Pulmonary artery endothelial cell (primary cell): ENCODE measurements around the gene LLGL2. TPM values are rescaled to one million over a fixed set of nuclear protein-coding genes. Genes with fewer than 3 reads are reported as not detected.

Source experiments
- DNase-seq: peaks from one replicate; pipeline ENCODE4 v3.0.0-alpha.2; 2011; ENCODE audit warnings: low read depth, low spot score
- total RNA-seq: library from RNA; depleted of rRNA; stranded (reverse); fragments of >200 nt; gene quantifications from 2 replicates; pipeline ENCODE4 v1.2.3, GENCODE V29; 2014

LLGL2 gene
- total RNA-seq, 1 donor from 2014 or later: 3.2 TPM

DNA sequence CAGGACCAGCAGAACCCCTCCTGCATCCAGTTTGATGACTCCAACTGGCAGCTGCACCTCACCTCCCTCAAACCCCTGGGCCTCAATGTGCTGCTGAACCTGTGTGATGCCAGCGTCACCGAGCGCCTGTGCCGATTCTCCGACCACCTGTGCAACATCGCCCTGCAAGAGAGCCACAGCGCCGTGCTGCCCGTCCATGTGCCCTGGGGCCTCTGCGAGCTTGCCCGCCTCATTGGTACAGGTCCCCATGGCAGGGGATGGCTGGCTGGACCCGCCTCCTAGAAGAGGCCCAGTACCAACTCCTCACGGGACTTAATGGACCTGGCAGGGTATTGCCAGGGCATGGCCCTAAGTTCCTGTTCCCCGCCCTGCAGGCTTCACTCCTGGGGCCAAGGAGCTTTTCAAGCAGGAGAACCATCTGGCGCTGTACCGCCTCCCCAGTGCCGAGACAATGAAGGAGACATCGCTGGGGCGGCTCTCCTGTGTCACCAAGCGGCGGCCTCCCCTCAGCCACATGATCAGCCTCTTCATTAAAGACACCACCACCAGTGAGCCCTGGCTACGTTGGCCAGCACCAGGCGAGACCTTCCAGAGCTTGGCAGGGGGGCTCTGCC lies 32.8 kb upstream of the LLGL2 start:
- DNase-seq: no peak

GRCh38 chr17:75493476-75494129 lies 31.9 kb upstream of the LLGL2 start:
- DNase-seq: no peak

DNA sequence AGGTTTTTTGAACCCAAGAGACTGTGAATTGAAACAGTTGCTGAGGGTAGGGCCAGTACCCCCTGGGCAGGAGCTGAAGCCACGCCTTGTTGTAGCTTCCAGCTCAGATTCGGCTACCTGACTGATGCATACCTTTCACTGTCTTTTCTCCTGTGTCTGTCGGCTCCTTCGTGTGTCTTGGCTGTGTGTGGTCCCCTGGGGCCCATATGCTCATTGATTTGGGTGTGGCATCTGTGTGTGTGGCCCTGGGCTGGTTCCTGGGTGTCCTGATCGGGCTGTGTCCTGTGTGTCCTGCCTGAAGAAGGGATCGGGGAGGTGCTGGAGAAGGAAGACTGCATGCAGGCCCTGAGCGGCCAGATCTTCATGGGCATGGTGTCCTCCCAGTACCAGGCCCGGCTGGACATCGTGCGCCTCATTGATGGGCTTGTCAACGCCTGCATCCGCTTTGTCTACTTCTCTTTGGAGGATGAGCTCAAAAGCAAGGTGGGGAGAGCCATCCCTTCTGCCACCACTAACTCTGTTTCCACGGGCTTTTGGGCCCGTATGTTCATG lies 31.1 kb upstream of the LLGL2 start:
- DNase-seq: no peak

GRCh38 chr17:75496005-75496404 lies 29.5 kb upstream of the LLGL2 start:
- DNase-seq: no peak

- DNase-seq: no peak
These were observed 27.3 kb upstream of the LLGL2 start for GRCh38 chr17:75498039-75498725.

- no peak for DNase-seq
These were observed 26.7 kb upstream of the LLGL2 start for GRCh38 chr17:75498726-75499213.

DNA sequence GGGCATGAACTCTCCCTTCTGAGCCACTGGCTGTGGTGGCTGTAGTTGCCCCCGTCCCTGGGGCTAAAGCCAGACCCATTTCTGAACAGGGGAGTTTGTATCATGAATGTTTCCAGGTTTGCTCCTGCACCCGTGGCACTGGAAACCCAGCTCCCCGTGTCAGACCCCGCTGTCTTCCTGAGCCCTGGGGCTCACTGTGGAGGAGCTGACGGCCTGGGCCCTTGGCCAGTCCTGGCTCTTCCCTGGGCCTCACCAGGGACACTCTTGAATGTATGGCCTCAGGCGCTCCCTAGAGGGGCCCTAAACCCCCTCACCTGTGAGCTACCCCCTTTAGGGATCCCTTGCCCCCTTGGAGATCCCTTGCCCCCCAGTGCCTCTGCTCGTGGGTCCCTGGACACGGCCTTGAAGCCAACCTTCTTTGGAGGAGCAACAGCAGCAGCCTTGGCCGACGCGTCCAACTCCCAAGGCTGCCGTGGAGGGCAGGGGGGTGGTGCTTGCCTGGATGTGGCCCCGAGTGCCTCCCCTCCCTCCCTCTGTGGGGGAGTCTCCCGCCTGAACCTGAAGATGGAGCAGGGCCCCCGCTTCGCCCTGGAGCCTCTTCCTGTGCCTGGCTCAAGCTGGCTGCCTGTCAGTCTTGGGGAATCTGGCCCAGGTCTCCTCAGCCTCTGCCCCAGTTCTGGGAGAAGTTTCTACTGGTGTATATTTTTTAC lies 26.0 kb upstream of the LLGL2 start:
- no peak for DNase-seq

DNA sequence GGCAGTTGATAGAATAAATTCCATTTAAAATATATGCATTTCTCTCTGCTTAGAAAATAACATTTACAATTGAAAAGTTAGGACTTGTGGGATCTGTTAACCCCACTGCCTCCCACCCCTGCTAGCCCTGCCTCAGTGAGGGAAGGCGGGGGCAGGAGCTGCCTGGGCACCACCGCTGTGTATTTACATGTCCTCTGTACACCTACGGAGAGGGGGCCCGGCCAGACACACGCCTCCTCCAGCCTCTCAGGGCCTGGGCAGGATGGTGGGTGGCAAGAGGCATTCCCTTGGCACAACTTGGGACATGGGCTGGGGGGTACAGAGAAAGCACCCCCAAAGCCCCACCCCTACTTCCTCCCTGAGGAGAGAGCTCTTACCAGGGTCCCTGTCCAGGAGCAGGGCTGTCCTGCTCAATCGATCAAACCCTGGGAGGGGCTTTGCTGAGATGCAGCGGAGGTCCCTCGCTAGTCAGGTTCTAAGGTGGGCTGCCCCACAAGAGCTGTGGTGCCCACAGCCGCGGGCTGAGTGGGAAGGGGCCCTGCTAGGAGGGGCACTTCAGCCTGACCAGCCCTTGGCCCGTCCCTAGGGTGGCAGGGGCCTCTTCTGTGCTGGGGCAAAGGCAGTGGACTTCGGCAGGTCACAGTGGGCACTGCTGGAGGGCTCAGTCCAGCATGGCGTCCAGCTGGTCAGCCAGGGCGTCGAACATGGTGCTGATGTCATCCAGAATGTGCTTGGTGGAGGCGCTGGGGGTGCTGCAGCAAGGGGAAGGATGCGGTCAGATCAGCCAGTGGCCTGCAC lies 24.9 kb upstream of the LLGL2 start:
- no peak for DNase-seq

- DNase-seq: no peak
These were observed 24.0 kb upstream of the LLGL2 start for GRCh38 chr17:75501378-75502071.

DNA sequence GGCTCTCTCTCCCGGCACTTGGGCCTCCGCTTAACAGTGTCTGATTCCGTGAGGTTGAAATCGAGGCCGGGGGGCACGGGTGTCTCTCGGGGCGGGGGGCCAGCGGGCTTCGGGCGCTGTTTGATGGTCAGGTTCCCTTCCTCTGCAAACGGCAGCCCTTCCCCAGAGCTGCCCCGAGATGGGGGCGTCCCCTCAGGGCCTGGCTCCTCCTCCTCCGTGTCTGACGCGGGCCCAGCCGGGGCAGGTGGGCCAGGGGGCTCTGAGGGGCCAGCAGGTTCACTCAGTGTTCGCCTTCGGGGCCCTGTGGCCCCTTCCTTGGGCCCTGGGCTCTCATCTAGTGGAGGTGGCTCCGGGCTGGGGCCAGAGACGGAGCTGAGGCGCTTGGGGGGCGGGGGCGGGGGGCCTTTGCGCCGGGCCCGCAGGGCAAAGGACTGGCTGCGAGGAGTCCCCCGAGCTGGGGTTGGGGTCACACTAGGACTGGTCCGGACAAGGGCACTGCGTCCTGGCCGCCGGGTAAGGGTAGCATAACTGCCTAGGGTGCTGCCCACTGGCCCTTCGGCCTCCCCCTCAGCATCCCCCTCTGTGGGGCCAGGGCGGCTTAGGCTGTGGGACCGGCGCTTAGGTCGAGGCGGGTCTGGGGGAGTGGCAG lies 23.3 kb upstream of the LLGL2 start:
- DNase-seq: no peak

- DNase-seq: no peak
These were observed 22.7 kb upstream of the LLGL2 start for GRCh38 chr17:75502721-75503329.

DNA sequence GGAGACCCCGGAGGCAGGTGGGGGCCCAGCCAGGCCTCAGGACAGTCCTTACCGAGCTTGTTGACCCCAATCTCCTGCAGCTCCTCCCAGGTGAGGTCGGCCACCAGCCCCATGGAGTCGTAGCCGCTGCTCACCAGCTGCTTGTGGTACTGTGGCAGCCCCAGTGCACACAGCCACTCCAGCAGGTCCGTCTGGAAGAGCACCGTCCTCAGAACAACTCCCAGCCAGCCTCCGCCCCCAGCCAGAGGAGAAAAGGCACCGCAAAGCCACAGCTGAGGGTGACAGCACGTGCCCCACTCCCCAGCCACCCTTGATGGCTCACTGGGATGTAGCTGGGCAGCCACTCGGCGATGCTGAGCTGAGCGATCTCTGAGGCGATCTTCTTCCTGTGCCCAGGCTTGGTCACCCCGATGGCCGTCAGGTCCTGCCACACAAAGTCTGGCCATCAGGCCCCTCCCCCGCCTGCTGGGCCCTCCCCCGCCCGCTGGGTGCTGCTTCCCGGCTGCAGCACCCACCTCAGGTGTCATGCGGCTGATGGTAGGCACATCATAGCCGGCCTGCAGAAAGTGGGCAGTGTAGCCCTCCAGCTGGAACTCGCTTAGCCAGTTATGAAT lies 22.1 kb upstream of the LLGL2 start:
- no peak for DNase-seq

DNA sequence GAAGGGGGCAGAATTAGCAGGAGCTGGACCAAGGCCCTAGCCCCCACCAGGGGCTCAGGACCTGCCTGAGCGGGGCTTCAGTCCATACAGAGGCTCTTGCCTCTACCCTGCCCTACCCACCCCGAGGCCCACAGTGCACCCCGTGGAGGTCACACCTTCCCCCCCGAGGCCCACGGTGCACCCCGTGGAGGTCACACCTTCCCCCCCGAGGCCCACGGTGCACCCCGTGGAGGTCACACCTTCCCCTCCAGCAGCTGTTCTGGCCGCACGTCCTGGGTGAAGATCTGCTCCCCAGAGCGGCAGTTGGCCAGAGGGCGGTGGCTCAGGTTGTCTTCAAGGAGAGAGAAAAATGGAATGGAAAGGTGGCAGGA lies 21.5 kb upstream of the LLGL2 start:
- no peak for DNase-seq

DNA sequence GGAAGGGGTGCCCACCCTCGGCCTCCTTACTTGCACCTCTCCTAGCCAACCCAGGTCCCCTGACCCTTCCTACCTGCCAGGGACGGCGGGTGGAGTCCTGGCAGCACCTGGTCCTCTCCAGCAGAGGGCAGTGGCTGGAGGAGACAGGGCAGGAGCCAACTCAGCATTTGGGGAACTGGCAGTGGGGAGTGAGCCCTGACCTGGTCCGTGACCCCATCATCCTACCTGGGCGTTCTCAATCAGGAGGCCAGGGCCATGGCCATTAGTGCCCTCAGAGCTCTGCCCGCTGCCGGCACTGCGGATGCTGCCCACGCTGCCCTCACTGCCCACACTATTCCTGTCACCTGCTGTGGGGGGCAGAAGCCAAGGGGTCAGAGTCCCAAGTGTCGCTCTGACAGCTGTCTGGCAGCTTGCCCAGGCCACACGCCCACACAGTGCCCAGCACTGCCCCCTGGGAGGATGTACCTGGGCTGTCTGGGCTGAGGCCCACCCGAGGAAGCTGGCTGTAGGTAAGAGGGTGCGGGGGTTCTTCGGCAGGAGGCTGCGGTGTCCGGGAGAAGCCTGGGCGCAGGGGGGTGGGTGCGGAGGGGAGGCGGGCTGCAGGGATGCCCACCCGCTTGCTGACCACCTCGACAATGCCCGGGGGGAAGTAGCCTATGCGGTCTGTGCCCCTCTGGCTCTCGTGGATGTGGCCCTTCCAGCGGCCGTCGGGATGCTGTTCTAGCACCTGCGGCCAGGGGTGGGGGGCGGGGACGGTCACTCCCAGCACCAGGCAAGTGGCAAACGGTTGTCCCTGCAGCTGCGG lies 20.9 kb upstream of the LLGL2 start:
- no peak for DNase-seq

- DNase-seq: no peak
These were observed 20.4 kb upstream of the LLGL2 start for GRCh38 chr17:75505152-75505409.

DNA sequence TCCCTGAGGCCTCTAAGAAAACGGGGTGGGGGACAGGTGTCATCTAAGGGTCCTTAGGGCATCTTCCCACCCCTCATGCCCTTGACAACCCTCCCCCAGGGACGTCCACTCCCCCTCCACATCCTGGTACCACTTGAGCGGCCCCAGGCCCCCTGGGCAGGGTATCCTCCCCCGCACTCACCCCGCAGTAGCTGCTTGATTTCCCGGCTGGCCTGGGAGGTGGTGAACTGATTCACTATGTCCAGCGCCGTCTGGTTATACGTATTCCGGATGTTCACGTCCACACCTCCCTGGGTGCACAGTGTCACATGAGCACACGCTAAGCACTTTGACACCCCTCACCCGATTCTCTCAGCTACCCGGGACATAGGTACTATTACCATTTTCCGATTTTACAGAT lies 19.9 kb upstream of the LLGL2 start:
- no peak for DNase-seq

GRCh38 chr17:75506134-75506533 lies 19.4 kb upstream of the LLGL2 start:
- no peak for DNase-seq

- no peak for DNase-seq
These were observed 18.6 kb upstream of the LLGL2 start for GRCh38 chr17:75506888-75507287.
